Ascending aorta (tissue), 2 donors: Measurements from ENCODE around the gene RGS10. TPM values are rescaled to one million over a fixed set of nuclear protein-coding genes. Genes with fewer than 3 reads are reported as not detected.

ENCODE experiments used
- DNase-seq, 2 donors: peaks; one replicate each; pipeline ENCODE4 v3.0.0-alpha.2; 2019; ENCODE audit warnings: low spot score in 2 of 2
- H3K27ac ChIP-seq, 2 donors: fragments of 200-600 bp; sonication (generic); one replicate each; pipeline ENCODE4 v1.5.1; 2016 to 2017; ENCODE audit warnings: mild to moderate bottlenecking in 1 of 2
- H3K27me3 ChIP-seq: fragments of 200-600 bp; sonication (generic); one replicate; pipeline ENCODE4 v1.5.1; 2017
- H3K36me3 ChIP-seq, 2 donors: fragments of 200-600 bp; sonication (generic); one replicate each; pipeline ENCODE4 v1.5.1; 2016
- H3K4me1 ChIP-seq, 2 donors: fragments of 200-600 bp; sonication (generic); one replicate each; pipeline ENCODE4 v1.5.1; 2016 to 2017; ENCODE audit warnings: mild to moderate bottlenecking in 1 of 2
- H3K4me3 ChIP-seq, 2 donors: fragments of 200-600 bp; sonication (generic); one replicate each; pipeline ENCODE4 v1.5.1; 2016 to 2017; ENCODE audit warnings: mild to moderate bottlenecking in 1 of 2
- H3K9me3 ChIP-seq, 2 donors: fragments of 200-600 bp; sonication (generic); one replicate each; pipeline ENCODE4 v1.5.1; 2016
- intact Hi-C: fragments of 100-400 bp; cut with DNase I; formaldehyde crosslinking; loops from one replicate; pipeline ENCODE4 v1.15.1; 2023
- total RNA-seq: library from RNA; depleted of rRNA; stranded (reverse); fragments of >200 nt; gene quantifications from one replicate; pipeline ENCODE4 v1.1.0, GENCODE V29; 2016
- TF ChIP-seq, protein P1 (sequence below), 3 experiments: fragments of 200-600 bp in 2 of 3; fragments of 450-650 bp in 1 of 3; sonication (generic) in 2 of 3; IDR thresholded peaks; one replicate each; pipeline ENCODE4 v1.5.1; 2016 to 2019; ENCODE audit warnings: antibody characterized with exemption in 3 of 3, mild to moderate bottlenecking in 1 of 3, moderate library complexity in 1 of 3

RGS10 gene
- total RNA-seq, 1 donor from 2014 or later: 42.9 TPM

DNA sequence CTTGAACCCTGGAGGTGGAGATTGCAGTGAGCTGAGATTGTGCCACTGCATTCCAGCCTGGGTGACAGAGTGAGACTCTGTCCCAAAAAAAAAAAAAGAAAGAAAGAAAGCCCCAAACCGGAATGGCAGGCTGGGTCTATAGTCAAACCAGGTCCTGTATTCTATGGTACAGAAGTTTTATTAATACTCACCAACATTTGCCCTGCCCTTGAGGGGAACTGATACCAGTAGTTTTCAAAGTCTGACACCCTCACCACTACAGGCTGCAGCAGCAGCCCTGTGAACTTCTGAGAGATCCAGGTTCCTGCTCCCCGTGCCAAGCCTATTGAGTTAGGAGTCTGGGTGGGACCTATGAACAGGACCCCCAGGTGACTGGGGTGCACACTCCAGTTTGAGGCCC, 80.6 kb downstream of the RGS10 start:
- DNase-seq: no peak
- Histone ChIP-seq H3K4me1 (no peaks in the 10 kb centered on the region), H3K36me3 (peaks cover 5 to 17% of the 10 kb centered on the region in 2 donors), H3K27ac (no peak overlapping the region), H3K9me3 (no peaks in the 10 kb centered on the region), H3K27me3 (no peaks in the 10 kb centered on the region), H3K4me3 (no peak overlapping the region)
- intact Hi-C loops: no loop called here
- TF ChIP-seq, protein P1, sequence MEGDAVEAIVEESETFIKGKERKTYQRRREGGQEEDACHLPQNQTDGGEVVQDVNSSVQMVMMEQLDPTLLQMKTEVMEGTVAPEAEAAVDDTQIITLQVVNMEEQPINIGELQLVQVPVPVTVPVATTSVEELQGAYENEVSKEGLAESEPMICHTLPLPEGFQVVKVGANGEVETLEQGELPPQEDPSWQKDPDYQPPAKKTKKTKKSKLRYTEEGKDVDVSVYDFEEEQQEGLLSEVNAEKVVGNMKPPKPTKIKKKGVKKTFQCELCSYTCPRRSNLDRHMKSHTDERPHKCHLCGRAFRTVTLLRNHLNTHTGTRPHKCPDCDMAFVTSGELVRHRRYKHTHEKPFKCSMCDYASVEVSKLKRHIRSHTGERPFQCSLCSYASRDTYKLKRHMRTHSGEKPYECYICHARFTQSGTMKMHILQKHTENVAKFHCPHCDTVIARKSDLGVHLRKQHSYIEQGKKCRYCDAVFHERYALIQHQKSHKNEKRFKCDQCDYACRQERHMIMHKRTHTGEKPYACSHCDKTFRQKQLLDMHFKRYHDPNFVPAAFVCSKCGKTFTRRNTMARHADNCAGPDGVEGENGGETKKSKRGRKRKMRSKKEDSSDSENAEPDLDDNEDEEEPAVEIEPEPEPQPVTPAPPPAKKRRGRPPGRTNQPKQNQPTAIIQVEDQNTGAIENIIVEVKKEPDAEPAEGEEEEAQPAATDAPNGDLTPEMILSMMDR (IDR thresholded peaks at IDR 0.05): no peak

DNA sequence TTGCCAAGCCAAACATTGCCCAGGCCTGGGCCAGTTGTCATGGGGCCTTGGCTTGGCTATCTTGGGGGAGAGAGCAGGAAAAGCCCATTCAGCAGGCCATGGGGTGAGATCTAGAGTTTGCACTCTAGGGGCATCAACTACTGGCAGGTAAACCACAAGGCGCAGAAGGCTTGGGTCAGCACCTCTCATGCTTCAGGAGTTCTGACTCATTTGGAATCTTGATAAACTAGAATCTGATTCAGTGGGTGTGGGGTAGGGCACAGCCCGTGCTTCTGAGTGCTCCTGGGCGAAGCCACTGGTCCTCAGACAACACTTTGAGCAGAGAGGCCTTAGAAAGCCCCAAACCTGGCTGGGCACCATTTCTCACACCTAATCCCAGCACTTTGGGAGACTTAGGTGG, 81.1 kb downstream of the RGS10 start:
- H3K36me3 ChIP-seq: peaks cover 5 to 22% of the 10 kb centered on the region in 2 donors
- H3K4me1 ChIP-seq: no peaks in the 10 kb centered on the region
- H3K27ac ChIP-seq: no peak overlapping the region
- DNase-seq: no peak
- no peak overlapping the region for H3K4me3 ChIP-seq
- H3K9me3 ChIP-seq: no peaks in the 10 kb centered on the region
- TF ChIP-seq, protein P1 (IDR thresholded peaks at IDR 0.05): no peak
- intact Hi-C loops: no loop called here
- no peaks in the 10 kb centered on the region for H3K27me3 ChIP-seq

DNA sequence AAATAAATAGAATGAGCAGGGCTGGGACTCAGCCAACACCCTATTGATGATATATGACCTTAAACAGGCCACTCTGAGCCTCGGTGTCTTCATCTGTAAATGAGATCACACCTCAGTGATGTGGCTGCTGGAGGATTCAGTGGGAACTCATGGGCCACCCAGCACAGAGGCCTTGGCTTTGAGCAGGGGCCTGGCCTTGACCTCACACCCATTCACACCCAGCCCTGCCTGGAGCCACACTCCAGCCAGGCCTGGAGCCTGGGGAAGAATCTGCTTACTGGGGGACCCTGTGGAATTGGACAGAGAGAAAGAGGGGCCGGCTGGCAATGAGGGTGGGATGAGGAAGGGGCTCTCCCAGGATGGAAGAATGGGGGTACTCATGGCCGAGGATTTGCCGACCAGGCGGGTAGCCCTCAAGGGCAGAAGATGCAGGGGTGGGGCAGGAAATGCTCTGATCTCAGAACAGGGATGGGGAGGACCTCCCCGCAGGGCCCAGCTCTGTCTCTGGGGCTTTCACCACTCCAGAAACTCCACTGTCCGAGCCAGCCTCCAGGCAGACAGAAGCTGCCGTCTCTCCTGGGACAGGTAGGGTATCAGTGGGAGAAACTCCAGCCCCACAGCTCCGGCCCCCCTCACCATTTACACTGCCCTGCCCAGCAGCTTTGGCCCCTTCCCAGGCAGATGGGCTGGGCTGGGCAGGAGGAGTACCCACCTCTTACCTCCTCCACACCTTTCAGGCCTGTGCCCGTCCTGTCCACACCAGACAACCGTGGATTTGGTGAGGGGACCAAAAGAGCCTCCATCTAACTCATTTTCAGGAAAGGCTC, 81.9 kb downstream of the RGS10 start:
- intact Hi-C loops: no loop called here

DNA sequence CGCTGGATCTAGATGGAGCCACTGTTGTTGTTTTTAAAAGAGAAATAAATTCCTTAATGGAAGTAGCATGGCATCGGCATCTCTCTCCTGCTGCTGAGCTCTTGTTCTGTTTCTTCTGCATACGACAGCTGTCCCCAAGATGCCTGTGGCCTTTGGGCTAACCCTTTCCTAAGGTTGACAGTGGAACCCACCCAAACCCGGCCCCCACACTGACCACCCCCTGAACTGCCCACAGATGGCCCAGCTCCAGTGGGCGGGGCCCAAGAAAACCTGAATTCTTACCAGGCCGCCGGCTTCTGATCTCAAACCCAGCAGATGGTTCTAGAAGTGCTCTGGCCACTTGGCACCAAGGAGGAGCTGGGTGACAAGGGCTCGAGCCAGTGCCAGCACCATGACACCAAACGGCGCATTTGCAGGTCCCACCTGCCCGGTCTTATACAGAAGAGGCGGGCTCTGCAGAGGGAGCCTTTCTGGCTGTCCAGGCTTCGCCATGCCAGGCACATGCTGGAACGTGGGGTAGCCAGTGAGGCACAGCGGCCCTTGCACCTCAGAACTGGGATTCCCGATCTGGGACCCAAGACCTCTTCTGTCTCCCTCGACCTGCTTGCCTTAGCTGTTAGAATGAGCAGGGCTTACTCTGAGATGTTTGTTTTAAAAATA, 82.7 kb downstream of the RGS10 start:
- DNase-seq: no peak
- H3K36me3 ChIP-seq: peaks cover 5 to 38% of the 10 kb centered on the region in 2 donors
- H3K4me1 ChIP-seq: no peaks in the 10 kb centered on the region
- H3K4me3 ChIP-seq: no peak overlapping the region
- H3K27ac ChIP-seq: no peak overlapping the region
- intact Hi-C loops: no loop called here
- no peaks in the 10 kb centered on the region for H3K9me3 ChIP-seq
- no peaks in the 10 kb centered on the region for H3K27me3 ChIP-seq
- TF ChIP-seq, protein P1 (IDR thresholded peaks at IDR 0.05): no peak

More for the DNA sequence above, 81.9 kb downstream of the RGS10 start:
- Histone ChIP-seq H3K4me3 (no peak overlapping the region), H3K9me3 (no peaks in the 10 kb centered on the region), H3K4me1 (no peaks in the 10 kb centered on the region), H3K27ac (no peak overlapping the region), H3K36me3 (peaks cover 5 to 30% of the 10 kb centered on the region in 2 donors), H3K27me3 (no peaks in the 10 kb centered on the region)
- TF ChIP-seq, protein P1 (IDR thresholded peaks at IDR 0.05): no peak
- no peak for DNase-seq

DNA sequence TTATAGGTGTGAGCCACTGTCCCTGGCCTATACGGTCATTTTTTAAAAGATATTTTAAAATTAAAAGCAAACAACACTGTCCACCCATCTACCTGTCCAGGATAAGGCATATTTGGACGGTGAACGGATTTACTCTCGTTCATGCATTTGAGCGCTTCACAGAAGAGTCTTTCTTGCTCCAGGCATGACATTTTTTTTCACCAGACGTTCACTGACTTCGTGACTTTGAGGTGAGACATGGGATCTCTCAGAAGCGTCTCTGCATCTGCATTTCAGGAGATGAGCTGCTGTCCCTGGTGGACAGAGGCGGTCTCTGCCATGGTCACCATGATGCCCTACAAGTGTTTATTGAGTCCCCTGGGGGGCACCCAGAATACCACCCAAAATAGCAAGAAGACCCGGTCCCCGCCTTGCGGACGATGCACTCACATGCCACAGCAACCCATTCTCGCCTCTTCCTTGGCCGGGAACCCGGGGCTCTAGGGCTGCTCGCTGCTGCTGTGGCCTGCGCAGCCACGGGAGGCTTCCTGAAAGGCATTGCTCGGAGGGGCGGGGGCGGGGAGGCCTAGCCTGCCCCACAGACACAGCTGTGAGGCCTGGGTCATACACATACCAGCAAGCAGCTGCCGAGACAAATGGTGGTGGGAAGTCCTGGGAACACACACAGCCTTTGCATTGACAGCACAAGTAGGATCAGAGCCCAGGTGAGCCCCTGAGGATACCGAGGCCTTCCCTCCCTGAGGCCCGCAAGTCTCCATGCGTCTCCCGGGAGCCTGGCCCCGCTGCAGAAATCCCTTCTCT, 84.4 kb downstream of the RGS10 start:
- DNase-seq: no peak
- Histone ChIP-seq H3K27me3 (no peaks in the 10 kb centered on the region), H3K27ac (no peak overlapping the region), H3K9me3 (no peaks in the 10 kb centered on the region), H3K36me3 (peaks cover 14 to 55% of the 10 kb centered on the region in 2 donors), H3K4me3 (no peak overlapping the region), H3K4me1 (no peaks in the 10 kb centered on the region)
- intact Hi-C loops: no loop called here
- TF ChIP-seq, protein P1 (IDR thresholded peaks at IDR 0.05): no peak
